ENCODE results near the gene SLC2A9. TPM values are rescaled to one million over a fixed set of nuclear protein-coding genes. Genes with fewer than 3 reads are reported as not detected.
"Not testable (repeated sequence)": the region's sequence is repeated elsewhere in the genome, so short reads cannot be mapped to it uniquely, and the experiment has no call there.

The SLC2A9 gene
- total RNA-seq, 2 experiments from 2014 or later = 0.77 to 1.6 TPM

DNA sequence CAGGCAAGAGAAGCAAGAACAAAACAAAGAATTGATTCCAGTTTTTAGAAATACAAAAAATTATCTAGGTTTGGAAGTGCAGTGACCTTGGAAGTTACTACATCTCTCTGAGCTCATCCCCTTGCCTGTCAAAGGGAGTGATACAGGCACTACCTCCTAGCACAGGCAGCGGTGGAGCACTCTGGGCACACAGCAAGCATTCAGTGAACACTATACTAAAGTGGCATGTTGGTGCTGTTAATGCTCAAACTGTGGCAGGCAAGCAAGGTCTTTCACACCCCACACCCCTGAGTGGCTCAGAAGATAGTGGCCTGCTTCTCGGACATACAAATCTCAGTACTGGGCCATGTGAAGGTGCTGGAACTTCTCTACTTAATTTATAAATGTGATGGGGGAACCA lies 188.7 kb downstream of the SLC2A9 start:
- H3K4me1 Mint-ChIP-seq = no peaks in the 10 kb centered on the region
- POLR2A ChIA-PET = no interaction called here
- no peak overlapping the region for H3K27ac Mint-ChIP-seq
- no peak overlapping the region for H3K4me3 Mint-ChIP-seq
- DNase-seq (no peak), ATAC-seq (ENCODE audit: low read depth) (no peak)
- H3K9me3 Mint-ChIP-seq = no peaks in the 10 kb centered on the region
- H3K36me3 Mint-ChIP-seq = no peaks in the 10 kb centered on the region
- H3K27me3 Mint-ChIP-seq = peaks cover 27% of the 10 kb centered on the region

DNA sequence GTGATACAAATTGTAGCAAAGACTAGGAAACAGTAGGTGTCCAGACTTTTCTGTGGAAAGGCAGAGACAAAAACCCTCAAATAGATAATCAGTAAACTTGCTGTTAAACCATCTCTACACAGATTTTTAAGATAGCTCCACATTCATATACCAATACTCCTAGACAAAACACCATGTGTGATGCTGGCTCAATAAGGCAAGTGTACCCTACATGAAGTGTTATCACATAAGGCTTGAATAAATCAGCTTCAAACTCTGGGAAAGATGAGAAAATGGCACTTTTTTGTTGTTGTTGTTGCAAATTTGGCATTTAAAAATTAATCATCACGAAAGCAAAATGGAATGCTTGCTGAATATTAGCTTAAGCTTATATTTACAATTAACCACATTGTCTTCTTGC lies 194.7 kb downstream of the SLC2A9 start:
- no peak for ATAC-seq (ENCODE audit: low read depth)
- Mint-ChIP-seq H3K27ac (no peak overlapping the region), H3K36me3 (no peaks in the 10 kb centered on the region), H3K4me1 (peaks cover 15% of the 10 kb centered on the region), H3K9me3 (peaks cover 2% of the 10 kb centered on the region), H3K27me3 (peaks cover 38% of the 10 kb centered on the region), H3K4me3 (no peak overlapping the region)
- POLR2A ChIA-PET = no interaction called here
- DNase-seq = no peak

DNA sequence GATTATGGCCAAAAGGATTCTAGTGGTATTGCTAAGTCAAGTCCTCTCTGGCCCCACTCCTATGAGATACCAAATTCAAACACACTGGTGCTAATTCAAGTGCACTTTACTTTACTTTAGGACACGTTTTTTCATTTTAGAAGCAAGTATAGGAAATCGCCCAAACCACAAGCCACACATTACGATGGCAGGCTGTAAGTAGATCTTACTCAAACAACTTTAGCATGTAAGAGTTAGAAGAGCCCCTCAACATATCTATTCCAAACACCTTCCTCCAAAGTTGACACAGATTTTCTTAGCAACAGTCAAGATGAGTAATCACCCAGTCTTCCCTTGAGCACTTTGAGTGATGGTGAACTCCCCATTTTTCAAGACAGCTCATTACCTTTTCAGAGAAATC lies 196.2 kb downstream of the SLC2A9 start:
- Mint-ChIP-seq H3K27ac (peak overlapping the region; percentile 26), H3K9me3 (peaks cover 2% of the 10 kb centered on the region), H3K27me3 (peaks cover 47% of the 10 kb centered on the region), H3K4me1 (peaks cover 15% of the 10 kb centered on the region), H3K4me3 (peak overlapping the region; percentile 14), H3K36me3 (no peaks in the 10 kb centered on the region)
- ATAC-seq (ENCODE audit: low read depth) (peak; percentile 86), DNase-seq (no peak)
- POLR2A ChIA-PET = no interaction called here

- Mint-ChIP-seq H3K4me1 (peaks cover 10% of the 10 kb centered on the region), H3K4me3 (no peak overlapping the region), H3K36me3 (peaks cover 3% of the 10 kb centered on the region), H3K27ac (no peak overlapping the region), H3K9me3 (peaks cover 6% of the 10 kb centered on the region), H3K27me3 (peaks cover 64% of the 10 kb centered on the region)
- DNase-seq = no peak
- POLR2A ChIA-PET = no interaction called here
- ATAC-seq (ENCODE audit: low read depth) = no peak
These were observed 201.0 kb downstream of the SLC2A9 start for GRCh38 chr4:9820343-9820742.

- peaks cover 7% of the 10 kb centered on the region for H3K9me3 Mint-ChIP-seq
- H3K27me3 Mint-ChIP-seq = peaks cover 72% of the 10 kb centered on the region
- H3K27ac Mint-ChIP-seq = no peak overlapping the region
- POLR2A ChIA-PET = no interaction called here
- H3K4me3 Mint-ChIP-seq = no peak overlapping the region
- peaks cover 17% of the 10 kb centered on the region for H3K4me1 Mint-ChIP-seq
- peaks cover 5% of the 10 kb centered on the region for H3K36me3 Mint-ChIP-seq
- ATAC-seq (ENCODE audit: low read depth) (no peak), DNase-seq (no peak)
These were observed 205.0 kb downstream of the SLC2A9 start for GRCh38 chr4:9816285-9816684.

DNA sequence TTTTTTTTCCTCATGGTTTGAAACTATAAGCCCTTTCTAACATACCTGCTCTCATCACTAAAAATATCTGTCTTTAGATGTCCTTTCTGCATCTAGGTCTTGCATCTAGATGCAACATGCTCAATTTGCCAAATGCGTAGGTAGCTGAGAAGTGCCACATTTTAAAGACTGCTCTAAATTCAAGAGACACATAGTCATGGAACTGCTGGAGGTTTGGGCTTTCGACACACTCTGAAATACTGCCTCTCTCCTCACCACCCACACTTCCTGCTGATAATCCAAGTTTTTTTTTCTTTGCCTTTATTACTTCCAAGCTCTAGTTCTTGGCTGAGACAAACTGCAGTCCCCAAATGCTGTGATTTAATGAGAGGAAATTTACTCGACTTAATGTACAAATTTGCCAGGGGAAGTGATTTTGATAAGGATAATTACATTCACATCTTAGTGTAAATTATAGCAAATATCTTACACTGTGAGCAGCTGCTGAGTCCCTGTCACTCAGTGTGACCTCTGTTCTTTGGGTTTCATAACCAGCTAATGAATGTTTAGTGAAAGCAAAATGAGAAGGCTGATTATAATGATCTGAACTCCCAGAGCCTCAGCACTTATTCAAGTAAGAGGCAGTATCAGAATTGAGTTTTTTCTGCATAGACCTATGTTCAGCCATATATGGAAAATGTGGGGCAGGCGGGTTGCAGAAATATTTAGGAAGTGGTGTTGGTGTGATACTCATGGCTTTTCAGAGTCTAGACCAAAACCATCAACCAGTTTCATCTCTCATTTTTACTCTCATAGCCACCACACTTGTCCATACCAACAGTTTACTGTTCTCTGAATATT lies 208.6 kb downstream of the SLC2A9 start:
- peak; percentile 80 for ATAC-seq (ENCODE audit: low read depth)
- no peak overlapping the region for H3K4me3 Mint-ChIP-seq
- DNase-seq = no peak
- peaks cover 3% of the 10 kb centered on the region for H3K9me3 Mint-ChIP-seq
- H3K27ac Mint-ChIP-seq = no peak overlapping the region
- POLR2A ChIA-PET = no interaction called here
- peaks cover 17% of the 10 kb centered on the region for H3K4me1 Mint-ChIP-seq
- H3K27me3 Mint-ChIP-seq = peaks cover 67% of the 10 kb centered on the region
- peaks cover 5% of the 10 kb centered on the region for H3K36me3 Mint-ChIP-seq

- Mint-ChIP-seq H3K4me1 (peaks cover 17% of the 10 kb centered on the region), H3K9me3 (peaks cover 1% of the 10 kb centered on the region), H3K27me3 (peaks cover 61% of the 10 kb centered on the region), H3K27ac (no peak overlapping the region), H3K36me3 (peaks cover 3% of the 10 kb centered on the region), H3K4me3 (no peak overlapping the region)
- DNase-seq (no peak), ATAC-seq (ENCODE audit: low read depth) (no peak)
- POLR2A ChIA-PET = no interaction called here
These were observed 209.5 kb downstream of the SLC2A9 start for GRCh38 chr4:9811806-9812205.

DNA sequence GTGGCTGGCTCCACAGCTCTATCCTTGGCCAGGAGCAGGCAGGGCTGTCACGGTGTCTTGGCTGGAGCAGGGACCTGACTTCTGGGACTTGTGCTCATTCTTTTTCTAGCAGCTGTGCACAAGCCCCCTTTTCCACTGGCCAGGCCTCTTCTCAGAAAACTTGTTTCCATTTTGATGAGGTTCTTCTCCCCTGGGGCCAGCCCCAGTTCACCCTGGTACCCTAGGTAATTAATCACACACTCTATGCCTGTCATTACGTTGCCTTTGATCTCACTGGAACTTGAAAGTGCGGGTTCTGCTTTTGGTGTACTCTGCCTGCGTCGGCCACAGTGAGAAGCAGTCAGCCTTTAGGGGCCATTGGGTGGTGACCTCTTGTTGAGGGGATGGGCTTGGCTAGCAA lies 213.2 kb downstream of the SLC2A9 start:
- POLR2A ChIA-PET = no interaction called here
- H3K9me3 Mint-ChIP-seq = peaks cover 1% of the 10 kb centered on the region
- ATAC-seq (ENCODE audit: low read depth) = no peak
- H3K4me1 Mint-ChIP-seq = peaks cover 8% of the 10 kb centered on the region
- H3K36me3 Mint-ChIP-seq = no peaks in the 10 kb centered on the region
- DNase-seq = no peak
- H3K27me3 Mint-ChIP-seq = peaks cover 51% of the 10 kb centered on the region
- no peak overlapping the region for H3K4me3 Mint-ChIP-seq
- no peak overlapping the region for H3K27ac Mint-ChIP-seq

GRCh38 chr4:9804918-9805317 lies 216.4 kb downstream of the SLC2A9 start:
- no peak for DNase-seq
- Mint-ChIP-seq H3K27ac (no peak overlapping the region), H3K36me3 (no peaks in the 10 kb centered on the region), H3K4me1 (no peaks in the 10 kb centered on the region), H3K9me3 (no peaks in the 10 kb centered on the region), H3K27me3 (peaks cover 54% of the 10 kb centered on the region), H3K4me3 (no peak overlapping the region)
- POLR2A ChIA-PET = no interaction called here
- no peak for ATAC-seq (ENCODE audit: low read depth)

GRCh38 chr4:9800848-9801247 lies 220.4 kb downstream of the SLC2A9 start:
- Mint-ChIP-seq H3K36me3 (no peaks in the 10 kb centered on the region), H3K4me3 (no peak overlapping the region), H3K27me3 (peaks cover 54% of the 10 kb centered on the region), H3K27ac (no peak overlapping the region), H3K4me1 (no peaks in the 10 kb centered on the region), H3K9me3 (no peaks in the 10 kb centered on the region)
- ATAC-seq (ENCODE audit: low read depth) = no peak
- POLR2A ChIA-PET = no interaction called here
- no peak for DNase-seq

DNA sequence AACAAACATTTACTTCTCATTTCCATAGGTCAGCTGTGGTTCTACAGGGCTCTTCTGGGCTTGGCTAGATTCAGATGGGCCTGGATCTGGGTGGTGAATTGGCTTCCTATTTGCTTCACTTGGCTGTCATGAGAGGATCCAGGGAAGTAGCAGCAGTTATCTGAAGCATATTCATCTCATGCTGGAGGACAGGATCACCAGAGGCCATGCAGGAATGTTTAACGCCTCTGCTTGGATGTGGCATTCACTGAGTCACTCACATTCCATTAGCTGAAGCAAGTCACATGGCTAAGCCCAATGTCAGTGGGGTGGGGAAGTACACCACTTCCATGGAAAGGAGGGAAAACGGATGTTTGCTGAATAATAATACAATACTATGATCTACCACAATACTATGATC lies 224.7 kb downstream of the SLC2A9 start:
- peaks cover 33% of the 10 kb centered on the region for H3K27me3 Mint-ChIP-seq
- H3K9me3 Mint-ChIP-seq; H3K4me1 Mint-ChIP-seq; H3K27ac Mint-ChIP-seq; DNase-seq; ATAC-seq (ENCODE audit: low read depth); H3K4me3 Mint-ChIP-seq; H3K36me3 Mint-ChIP-seq; POLR2A ChIA-PET: not testable (repeated sequence)

GRCh38 chr4:9792381-9792780 lies 228.9 kb downstream of the SLC2A9 start:
- Mint-ChIP-seq H3K27ac (no peak overlapping the region), H3K36me3 (no peaks in the 10 kb centered on the region), H3K27me3 (peaks cover 36% of the 10 kb centered on the region), H3K4me3 (no peak overlapping the region), H3K9me3 (no peaks in the 10 kb centered on the region), H3K4me1 (no peaks in the 10 kb centered on the region)
- no peak for ATAC-seq (ENCODE audit: low read depth)
- no peak for DNase-seq
- POLR2A ChIA-PET = no interaction called here

DNA sequence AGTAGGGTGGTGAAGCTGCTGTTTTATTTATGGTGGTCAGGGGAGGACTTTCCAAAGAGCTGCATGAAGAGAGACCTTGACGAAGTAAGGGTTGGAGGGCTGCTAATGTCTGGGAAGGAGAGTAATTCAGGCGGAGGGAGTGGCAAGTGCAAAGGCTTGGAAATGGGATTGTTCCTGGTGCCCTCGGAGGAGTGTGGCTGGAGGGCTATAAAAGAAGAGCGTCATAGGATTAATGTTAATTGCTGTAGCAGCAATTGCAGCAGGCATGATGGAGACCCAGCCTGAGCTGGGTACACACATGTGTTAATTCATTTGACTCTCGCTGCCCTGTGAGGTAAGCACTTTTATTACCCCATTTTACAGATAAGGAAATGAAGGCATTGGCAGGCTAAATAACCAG lies 235.4 kb downstream of the SLC2A9 start:
- POLR2A ChIA-PET; H3K4me3 Mint-ChIP-seq; H3K4me1 Mint-ChIP-seq; H3K36me3 Mint-ChIP-seq; H3K9me3 Mint-ChIP-seq; DNase-seq; ATAC-seq (ENCODE audit: low read depth); H3K27ac Mint-ChIP-seq: not testable (repeated sequence)
- H3K27me3 Mint-ChIP-seq = peaks cover 58% of the 10 kb centered on the region

GRCh38 chr4:9782136-9782436 lies 239.2 kb downstream of the SLC2A9 start:
- Mint-ChIP-seq H3K9me3 (no peaks in the 10 kb centered on the region), H3K4me3 (no peak overlapping the region), H3K4me1 (no peaks in the 10 kb centered on the region), H3K36me3 (no peaks in the 10 kb centered on the region), H3K27me3 (peaks cover 73% of the 10 kb centered on the region), H3K27ac (no peak overlapping the region)
- no peak for DNase-seq
- POLR2A ChIA-PET = no interaction called here
- ATAC-seq (ENCODE audit: low read depth) = no peak
